MM.1S (cell line): ENCODE measurements around the gene GOLGA8O.
"Not testable (repeated sequence)": the region's sequence is repeated elsewhere in the genome, so short reads cannot be mapped to it uniquely, and the experiment has no call there.

Experiments
- CTCF ChIP-seq: fragments of 300-600 bp; sonication (generic); IDR thresholded peaks from 2 replicates; pipeline ENCODE4 v1.5.1; 2016; ENCODE audit warnings: antibody characterized with exemption, low read length, mixed read lengths
- EZH2 ChIP-seq: fragments of 300-600 bp; sonication (generic); optimal IDR thresholded peaks from 2 replicates; pipeline ENCODE3; 2017; ENCODE audit warnings: low read depth, mild to moderate bottlenecking, antibody characterized with exemption, low read length, mixed read lengths

DNA sequence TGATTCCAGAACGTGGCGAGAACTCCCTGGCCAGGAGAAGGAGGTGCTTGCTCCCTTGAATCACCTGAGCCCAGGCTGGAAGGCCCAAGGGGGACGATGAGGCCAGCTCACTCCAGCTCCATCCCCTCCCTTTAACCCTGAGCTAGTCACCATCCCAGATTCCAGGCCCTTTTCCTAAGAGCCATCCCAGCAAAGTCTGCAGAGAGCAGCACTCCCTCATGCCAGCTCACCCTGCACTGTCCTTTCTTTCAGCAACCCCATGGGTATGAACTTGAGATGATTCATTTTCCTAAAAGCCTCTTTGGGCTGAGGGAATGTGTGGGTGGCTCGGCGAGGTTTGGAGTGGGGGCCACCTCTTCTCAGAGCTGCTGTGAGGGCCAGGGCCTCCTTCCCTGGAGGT is 26.2 kb upstream of the GOLGA8O start:
- TF ChIP-seq CTCF, EZH2: not testable (repeated sequence)
